ENCODE data around the gene SEMA6A.
"Not testable (repeated sequence)": the region's sequence is repeated elsewhere in the genome, so short reads cannot be mapped to it uniquely, and the experiment has no call there.

SEMA6A gene

GRCh38 chr5:116553366-116553765, 21.3 kb downstream of the SEMA6A start:
- no peak for DNase-seq (ENCODE audit: low read depth)

- no peak for DNase-seq (ENCODE audit: low read depth)
Observed at GRCh38 chr5:116550082-116550481, 24.5 kb downstream of the SEMA6A start.

- DNase-seq (ENCODE audit: low read depth) = no peak
Observed at GRCh38 chr5:116546743-116547124, 27.9 kb downstream of the SEMA6A start.

- DNase-seq (ENCODE audit: low read depth) = no peak
Observed at GRCh38 chr5:116546033-116546742, 28.4 kb downstream of the SEMA6A start.

- DNase-seq (ENCODE audit: low read depth) = not testable (repeated sequence)
Observed at GRCh38 chr5:116545465-116545864, 29.2 kb downstream of the SEMA6A start.

- DNase-seq (ENCODE audit: low read depth) = no peak
Observed at GRCh38 chr5:116544531-116545241, 29.9 kb downstream of the SEMA6A start.

- no peak for DNase-seq (ENCODE audit: low read depth)
Observed at GRCh38 chr5:116543501-116543900, 31.1 kb downstream of the SEMA6A start.

- DNase-seq (ENCODE audit: low read depth) = no peak
Observed at GRCh38 chr5:116542619-116543018, 32.0 kb downstream of the SEMA6A start.

GRCh38 chr5:116539222-116539621, 35.4 kb downstream of the SEMA6A start:
- no peak for DNase-seq (ENCODE audit: low read depth)

GRCh38 chr5:116536316-116537083, 38.1 kb downstream of the SEMA6A start:
- DNase-seq (ENCODE audit: low read depth) = no peak

- no peak for DNase-seq (ENCODE audit: low read depth)
Observed at GRCh38 chr5:116534964-116535651, 39.5 kb downstream of the SEMA6A start.

GRCh38 chr5:116532762-116533525, 41.7 kb downstream of the SEMA6A start:
- DNase-seq (ENCODE audit: low read depth) = no peak

- no peak for DNase-seq (ENCODE audit: low read depth)
Observed at GRCh38 chr5:116531635-116532034, 43.0 kb downstream of the SEMA6A start.

GRCh38 chr5:116531117-116531516, 43.5 kb downstream of the SEMA6A start:
- DNase-seq (ENCODE audit: low read depth) = no peak

GRCh38 chr5:116530276-116530675, 44.3 kb downstream of the SEMA6A start:
- no peak for DNase-seq (ENCODE audit: low read depth)

- DNase-seq (ENCODE audit: low read depth) = no peak
Observed at GRCh38 chr5:116529615-116530014, 45.0 kb downstream of the SEMA6A start.

- DNase-seq (ENCODE audit: low read depth) = no peak
Observed at GRCh38 chr5:116528519-116529234, 45.9 kb downstream of the SEMA6A start.

GRCh38 chr5:116527582-116527981, 47.0 kb downstream of the SEMA6A start:
- no peak for DNase-seq (ENCODE audit: low read depth)

GRCh38 chr5:116525674-116526073, 48.9 kb downstream of the SEMA6A start:
- DNase-seq (ENCODE audit: low read depth) = no peak

GRCh38 chr5:116524966-116525365, 49.7 kb downstream of the SEMA6A start:
- DNase-seq (ENCODE audit: low read depth) = no peak
